HG03378 (cell line): Measurements from ENCODE around the gene ASMTL.
A peak's percentile ranks its signal among the peaks of the same experiment; 100 is the strongest.
"Not testable (repeated sequence)": the region's sequence is repeated elsewhere in the genome, so short reads cannot be mapped to it uniquely, and the experiment has no call there.

Experiments used
- ATAC-seq: cut with Tn5 transposase; IDR thresholded peaks from one replicate; pipeline ENCODE4 v1.9.1; 2021; ENCODE audit warnings: mild to moderate bottlenecking, moderate library complexity; ENCODE audit not compliant: unreplicated experiment

Gene ASMTL

DNA sequence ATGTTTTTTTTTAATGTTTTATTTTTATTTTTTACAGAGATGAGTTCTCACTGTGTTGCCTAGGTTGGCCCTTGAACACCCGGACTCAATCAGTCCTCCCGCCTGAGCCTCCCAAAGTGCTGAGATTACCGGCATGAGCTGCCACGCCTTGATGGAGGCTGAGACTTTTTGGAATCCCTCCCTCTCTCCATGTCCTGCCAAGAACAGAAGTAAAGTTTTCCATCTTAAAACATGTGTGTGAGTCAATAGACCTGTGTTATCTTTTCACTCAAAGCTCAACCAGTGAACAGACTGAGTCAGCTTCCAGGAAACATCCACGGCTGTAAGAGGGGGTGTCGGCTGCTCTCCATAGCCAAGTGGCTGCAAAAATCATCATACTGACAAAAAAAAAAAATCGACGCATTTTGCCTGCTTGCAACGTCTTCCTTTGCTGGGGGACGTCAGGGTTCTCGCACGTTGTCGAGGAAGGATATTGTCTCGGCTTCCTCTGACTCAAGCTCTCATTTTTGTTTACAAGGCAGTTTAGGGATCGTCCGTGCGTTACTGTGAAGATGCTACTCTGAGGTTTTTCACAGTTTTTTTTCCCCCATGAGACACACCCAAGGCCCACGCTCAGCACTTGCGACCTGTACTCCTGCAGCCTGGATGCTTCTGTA is 10.0 kb upstream of the ASMTL start:
- no peak for ATAC-seq

GRCh38 chrX:1462110-1462509 is 9.4 kb upstream of the ASMTL start:
- no peak for ATAC-seq

DNA sequence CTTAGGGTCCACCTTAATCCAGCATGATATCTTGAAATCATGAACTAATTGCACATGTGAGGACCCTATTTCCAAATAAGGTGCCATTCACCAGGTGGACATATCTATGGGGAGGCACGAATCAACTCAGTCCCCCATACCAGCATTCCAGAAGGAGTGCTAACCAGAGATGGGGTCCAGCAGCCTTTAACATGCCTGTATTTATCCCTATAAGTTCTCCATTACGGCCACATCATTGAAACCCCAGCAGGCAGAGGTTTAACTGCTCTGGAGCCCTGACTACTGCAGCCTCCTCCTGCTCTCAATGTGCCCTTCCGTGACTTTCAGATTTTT is 3.2 kb upstream of the ASMTL start:
- no peak for ATAC-seq

DNA sequence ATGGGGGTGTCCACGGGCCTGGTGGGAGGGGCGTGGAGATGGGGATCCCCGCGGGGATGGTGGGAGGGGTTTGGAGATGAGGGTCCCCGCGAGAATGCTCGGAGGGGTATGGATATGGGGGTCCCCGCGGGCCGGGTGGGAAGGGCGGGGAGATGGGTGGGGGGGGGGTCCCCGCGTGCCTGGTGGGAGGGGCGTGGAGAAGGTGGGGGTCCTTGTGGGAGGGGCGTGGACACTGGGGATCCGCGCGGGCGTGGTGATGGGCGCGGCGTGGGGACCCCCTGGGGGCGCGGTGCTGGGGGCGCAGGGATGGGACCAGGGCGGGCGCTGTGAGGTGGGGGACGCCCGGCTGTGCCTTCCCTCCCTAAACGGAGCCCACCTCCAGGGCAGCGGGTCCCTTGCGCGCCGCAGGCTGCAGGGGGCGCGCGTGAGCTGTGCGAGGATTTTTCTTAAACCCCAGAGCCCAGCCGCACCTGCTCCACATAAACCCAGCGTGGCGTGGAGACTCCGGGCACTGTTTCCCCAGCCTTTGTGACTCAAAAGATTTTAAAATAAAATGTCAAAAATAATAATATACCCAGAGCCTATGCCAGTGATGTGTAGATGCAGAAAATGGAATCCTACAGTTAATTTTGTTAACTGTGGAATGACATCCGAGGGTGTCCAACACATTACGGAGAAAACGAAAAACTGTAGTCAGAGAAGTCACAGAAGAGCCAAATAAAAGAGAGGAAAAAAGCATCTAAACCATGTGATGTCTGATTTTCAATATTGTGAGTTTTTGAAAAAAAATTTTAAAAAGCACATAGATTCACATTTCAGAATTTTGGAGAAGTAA is 1.5 kb upstream of the ASMTL start:
- ATAC-seq, result peak; percentile 57

- peak; percentile 3 for ATAC-seq
Measured at GRCh38 chrX:1453395-1453783, 680 bp upstream of the ASMTL start.

DNA sequence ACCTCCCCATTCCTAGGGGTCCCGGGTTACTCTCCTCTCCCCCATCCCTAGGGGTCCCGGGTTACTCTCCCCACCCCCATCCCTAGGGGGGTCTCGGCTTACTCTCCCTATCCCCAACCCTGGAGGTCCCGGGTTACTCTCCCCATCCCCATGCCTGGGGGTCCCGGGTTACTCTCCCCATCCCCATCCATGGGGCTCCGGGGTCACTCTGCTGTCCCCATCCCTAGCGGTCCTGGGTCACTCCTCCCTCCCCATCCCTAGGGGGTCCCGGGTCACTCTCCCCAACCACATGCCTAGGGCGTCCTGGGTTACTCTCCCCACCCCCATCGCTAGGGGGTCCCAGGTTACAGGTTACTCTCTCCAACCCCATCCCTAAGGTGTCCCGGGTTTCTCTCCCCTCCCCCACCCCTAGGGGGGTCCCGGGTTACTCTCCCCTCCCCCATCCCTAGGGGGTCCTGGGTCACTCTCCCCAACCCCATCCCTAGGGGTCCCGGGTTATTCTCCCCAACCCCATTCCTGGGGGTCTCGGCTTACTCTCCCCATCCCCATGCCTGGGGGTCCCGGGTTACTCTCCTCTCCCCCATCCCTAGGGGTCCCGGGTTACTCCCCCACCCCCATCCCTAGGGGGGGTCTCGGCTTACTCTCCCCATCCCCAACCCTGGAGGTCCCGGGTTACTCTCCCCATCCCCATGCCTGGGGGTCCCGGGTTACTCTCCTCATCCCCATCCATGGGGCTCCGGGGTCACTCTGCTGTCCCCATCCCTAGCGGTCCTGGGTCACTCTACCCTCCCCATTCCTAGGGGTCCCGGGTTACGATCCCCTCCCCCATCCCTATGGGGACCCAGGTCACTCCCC is 821 bp downstream of the ASMTL start:
- no peak for ATAC-seq

- ATAC-seq, result no peak
Measured at GRCh38 chrX:1451251-1451660, 1.5 kb downstream of the ASMTL start.

- no peak for ATAC-seq
Measured at GRCh38 chrX:1450361-1451161, 2.1 kb downstream of the ASMTL start.

DNA sequence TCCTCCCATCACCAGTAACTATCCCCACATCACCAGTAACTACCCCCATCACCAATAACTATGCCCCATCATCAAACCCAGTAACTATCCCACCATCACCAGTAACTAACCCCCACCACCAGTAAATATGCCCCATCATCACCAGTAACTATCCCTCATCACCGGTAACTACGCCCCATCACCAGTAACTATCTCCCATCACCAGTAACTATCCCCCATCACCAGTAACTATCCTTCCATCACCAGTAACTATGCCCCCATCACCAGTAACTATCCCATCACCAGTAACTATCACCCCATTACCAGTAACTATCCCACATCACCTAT is 2.9 kb downstream of the ASMTL start:
- ATAC-seq, result no peak

DNA sequence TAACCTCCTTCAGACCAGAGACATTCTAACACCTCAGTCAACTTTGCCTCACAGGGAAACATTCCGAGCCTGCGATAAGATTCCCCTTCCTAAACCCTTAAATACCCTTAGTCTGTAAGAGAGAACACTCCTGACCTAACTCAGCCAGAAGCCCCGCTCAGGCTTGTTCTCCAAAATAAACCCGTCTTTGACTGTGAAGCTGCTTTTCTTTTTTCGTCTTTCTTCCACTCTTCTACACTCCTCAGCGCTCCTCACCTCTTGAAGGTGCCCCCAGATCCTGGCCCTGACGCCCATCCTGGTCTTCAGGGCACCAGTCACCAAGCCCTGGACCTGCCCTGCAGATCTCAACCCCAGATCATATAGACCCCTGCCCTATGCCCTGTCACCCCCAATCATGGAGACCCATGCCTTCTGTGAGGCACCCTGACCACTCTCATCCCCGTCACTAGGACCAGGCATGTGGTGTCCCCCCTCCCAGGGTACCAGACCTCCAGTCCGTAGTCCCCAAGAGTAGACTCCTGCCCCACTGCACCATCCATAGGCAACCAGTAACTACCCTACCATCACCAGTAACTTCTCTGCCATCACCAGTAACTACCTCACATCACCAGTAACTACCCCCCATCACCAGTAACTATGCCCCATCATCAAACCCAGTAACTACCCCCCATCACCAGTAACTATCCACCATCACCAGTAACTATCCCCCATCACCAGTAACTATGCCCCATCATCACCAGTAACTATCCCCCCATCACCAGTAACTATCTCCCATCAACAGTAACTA is 3.5 kb downstream of the ASMTL start:
- ATAC-seq, result no peak

GRCh38 chrX:1448573-1449001 is 4.1 kb downstream of the ASMTL start:
- not testable (repeated sequence) for ATAC-seq

GRCh38 chrX:1447969-1448572 is 4.6 kb downstream of the ASMTL start:
- not testable (repeated sequence) for ATAC-seq

DNA sequence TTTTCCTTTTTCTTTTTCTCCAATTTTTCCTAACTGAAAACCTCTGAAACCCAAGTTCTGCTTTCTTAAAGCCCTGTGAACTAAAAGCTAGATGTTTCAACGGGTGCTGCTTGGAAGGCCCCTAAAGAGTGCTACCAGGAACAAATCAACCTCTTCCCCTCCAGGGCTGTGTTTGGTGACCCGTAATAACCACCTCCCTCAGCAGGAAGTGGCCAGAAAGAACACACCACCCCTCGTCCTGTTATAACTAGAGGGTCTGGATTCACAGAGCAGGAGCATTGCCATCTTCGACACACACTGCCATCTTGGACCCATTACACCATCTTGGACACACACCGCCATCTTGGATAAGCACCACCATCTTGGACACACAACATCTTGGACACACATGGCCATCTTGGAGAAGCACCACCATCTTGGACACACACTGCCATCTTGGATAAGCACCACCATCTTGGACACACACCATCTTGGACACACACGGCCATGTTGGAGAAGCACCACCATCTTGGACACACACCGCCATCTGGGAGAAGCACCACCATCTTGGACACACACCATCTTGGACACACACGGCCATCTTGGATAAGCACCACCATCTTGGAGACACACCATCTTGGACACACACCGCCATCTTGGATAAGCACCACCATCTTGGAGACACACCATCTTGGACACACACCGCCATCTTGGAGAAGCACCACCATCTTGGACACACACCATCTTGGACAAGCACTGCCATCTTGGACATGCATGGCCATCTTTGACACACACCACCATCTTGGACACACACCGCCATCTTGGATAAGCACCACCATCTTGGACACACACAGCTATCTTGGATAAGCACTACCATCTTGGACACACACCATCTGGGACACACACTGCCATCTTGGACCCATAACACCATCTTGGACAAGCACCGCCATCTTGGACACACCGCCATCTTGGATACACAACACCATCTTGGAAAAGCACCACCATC is 5.4 kb downstream of the ASMTL start:
- ATAC-seq, result not testable (repeated sequence)

GRCh38 chrX:1444561-1445500 is 7.9 kb downstream of the ASMTL start:
- no peak for ATAC-seq

DNA sequence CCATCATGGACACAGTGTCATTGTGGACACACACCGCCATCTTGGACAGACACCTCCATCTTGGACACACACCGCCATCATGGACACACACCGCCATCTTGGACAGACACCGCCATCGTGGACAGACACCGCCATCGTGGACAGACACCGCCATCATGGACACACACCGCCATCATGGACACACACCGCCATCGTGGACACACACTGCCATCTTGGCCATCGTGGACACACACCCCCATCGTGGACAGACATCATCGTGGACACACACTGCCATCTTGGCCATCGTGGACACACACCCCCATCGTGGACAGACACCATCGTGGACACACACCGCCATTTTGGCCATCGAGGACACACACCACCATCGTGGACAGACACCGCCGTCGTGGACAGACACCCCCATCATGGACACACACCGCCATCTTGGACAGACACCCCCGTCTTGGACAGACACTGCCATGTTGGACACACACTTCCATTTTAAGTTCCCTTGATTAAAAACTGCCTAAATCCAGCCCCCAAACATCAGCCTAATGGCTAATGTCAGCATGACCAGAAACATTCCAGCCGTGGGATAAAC is 9.1 kb downstream of the ASMTL start:
- no peak for ATAC-seq

GRCh38 chrX:1442724-1443367 is 9.9 kb downstream of the ASMTL start:
- no peak for ATAC-seq
